Inflammatory macrophage treated with lipopolysaccharide for 4 hours (primary cell): Measurements from ENCODE around the gene MGME1.
"Not testable (repeated sequence)": the region's sequence is repeated elsewhere in the genome, so short reads cannot be mapped to it uniquely, and the experiment has no call there.

ENCODE experiments used
- DNase-seq: peaks from one replicate; pipeline ENCODE4 v3.0.0-alpha.2; 2020

The MGME1 gene

DNA sequence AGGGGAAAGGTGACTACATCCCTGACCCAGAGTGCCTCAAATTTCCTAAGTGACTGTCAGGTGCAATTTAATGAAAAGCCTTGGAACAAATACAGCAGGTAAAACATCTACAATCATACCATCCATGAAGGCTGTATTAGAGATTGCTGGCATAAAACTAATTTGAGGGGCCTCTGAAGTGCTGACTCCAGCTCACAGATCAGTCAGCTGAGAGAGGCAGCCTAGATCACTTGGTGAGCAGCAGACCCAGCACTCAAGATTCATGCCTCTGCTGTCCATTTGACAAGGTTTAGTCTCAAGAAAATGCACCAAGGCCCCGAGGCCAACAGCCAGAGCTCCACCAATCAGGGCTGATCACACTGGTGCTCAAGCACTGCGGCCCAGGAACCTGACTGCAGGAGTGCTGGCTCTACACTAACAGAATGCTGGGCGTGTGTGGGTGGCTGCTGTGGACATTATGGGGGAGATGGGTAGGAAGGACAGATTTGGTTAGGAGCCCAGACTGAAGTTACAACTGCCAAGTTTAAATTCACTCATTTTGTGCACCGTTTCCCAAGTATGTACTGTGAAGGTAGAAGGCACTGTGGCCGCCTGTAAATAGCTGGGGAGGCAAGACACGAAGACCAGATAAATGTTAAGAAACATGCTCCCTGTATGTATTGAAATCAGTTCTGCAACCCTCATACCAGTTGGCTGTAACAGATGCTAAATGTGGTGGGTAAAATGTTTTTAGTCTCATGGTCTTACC is 28.4 kb upstream of the MGME1 start:
- DNase-seq: no peak

DNA sequence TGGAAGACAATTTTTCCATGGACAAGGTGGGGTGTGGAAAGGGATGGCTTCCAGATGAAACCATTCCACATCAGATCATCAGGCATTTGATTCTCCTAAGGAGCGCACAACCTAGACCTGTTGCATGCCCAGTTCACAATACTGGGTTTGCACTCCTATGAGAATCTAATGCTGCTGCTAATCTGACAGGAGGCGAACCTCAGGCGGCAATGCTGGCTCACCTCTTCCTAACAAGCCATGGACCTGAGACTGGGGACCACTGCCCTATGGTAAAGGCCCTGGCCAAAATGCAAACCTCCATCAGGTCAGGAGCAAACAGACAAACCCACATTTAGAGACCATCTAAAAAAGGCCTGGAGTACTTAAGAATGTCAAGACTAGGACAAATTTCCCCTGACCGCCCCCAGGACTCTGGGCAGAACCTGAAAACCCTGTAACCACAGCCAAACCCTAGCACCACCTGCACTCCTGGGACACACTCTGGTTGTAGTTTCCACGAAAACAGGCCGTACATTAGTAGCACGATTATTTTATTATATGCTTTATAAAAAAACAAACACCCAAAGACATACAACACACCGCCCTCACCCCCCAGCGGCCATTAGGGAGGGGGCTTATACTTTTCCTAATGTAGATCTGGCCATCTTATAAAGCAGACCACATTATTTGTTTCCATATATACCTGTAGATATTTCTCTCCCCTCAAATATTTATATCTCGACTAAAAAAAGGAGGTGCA is 27.6 kb upstream of the MGME1 start:
- DNase-seq: no peak

DNA sequence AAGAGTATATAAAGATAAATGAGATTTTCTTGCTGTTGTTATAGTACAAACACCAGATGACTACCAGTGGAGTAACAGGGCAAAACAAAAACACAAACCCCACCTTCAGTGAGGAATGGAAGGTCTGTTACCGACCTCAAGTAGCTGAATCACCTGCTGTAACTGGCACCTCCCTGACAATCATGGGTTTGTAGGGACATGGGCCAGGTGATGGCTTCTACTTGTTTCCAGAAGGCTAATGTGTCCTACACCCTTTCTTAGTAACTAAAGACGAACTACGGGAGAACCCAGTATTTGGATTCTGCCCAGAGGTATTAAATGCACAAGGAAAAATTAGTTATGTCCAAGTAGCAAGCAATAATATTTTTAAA is 27.0 kb upstream of the MGME1 start:
- no peak for DNase-seq

DNA sequence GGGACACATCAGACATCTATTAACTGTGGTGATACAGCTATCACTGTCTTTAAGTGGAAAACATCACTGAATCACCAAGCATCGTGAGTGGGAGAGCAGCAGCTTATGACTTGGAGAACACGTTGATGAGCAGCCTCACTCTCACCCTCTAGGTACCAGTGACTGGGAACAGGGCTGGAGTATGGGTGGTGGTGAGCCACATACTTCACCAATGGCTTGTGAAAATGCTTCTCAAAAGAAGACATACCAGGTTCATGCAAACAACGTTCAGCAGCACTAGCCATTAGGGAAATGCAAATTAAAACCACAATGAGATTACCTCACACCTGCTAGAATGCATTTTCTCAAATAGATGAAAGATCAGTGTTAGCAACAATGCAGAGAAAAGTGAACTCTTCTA is 25.5 kb upstream of the MGME1 start:
- no peak for DNase-seq

DNA sequence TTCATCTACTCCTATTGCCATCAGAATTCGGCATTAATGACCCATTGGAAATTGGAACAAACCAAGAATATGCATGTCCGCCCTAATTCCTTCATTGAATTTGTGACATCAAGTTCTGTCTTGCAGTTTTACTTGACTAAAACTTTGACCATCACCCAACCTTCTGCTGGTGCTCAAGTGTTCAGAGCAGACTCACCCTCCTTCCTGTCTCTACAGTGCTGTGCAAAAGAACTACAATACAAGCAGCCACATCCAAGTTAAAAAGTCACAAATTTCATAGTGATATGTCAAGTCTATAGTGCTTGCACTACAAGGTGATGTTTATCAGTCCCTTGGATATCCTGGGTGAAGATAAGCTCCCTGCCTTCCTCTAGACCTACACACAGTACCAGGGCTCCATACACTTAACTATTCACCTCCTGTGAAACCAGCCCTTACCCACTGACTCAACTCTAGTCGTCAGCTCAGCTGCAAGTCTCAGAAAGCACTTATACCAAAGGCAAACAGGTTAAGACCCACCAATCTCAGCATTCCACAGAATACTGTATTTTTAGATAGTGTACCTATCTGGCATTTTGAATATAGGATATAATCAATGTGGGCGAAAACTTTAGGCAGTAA is 23.9 kb upstream of the MGME1 start:
- DNase-seq: no peak

DNA sequence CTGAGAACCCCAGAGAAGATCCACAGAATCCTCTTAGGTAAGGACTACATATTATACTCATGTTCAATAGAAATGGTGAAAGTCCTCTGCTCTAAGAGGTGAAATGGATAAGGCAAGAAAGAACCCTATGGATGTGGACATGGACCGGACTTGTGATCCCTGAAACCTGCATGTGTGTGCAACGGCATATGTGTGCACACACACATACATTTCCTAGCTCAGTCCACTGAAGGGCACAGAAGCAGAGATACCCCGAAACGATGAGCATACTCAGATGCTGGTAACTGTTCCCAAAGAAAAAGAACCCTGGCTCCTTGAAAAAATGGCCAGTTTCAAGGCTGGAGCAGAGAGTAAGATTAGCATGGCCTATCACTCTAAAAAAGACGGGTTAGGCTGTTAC is 22.8 kb upstream of the MGME1 start:
- no peak for DNase-seq

DNA sequence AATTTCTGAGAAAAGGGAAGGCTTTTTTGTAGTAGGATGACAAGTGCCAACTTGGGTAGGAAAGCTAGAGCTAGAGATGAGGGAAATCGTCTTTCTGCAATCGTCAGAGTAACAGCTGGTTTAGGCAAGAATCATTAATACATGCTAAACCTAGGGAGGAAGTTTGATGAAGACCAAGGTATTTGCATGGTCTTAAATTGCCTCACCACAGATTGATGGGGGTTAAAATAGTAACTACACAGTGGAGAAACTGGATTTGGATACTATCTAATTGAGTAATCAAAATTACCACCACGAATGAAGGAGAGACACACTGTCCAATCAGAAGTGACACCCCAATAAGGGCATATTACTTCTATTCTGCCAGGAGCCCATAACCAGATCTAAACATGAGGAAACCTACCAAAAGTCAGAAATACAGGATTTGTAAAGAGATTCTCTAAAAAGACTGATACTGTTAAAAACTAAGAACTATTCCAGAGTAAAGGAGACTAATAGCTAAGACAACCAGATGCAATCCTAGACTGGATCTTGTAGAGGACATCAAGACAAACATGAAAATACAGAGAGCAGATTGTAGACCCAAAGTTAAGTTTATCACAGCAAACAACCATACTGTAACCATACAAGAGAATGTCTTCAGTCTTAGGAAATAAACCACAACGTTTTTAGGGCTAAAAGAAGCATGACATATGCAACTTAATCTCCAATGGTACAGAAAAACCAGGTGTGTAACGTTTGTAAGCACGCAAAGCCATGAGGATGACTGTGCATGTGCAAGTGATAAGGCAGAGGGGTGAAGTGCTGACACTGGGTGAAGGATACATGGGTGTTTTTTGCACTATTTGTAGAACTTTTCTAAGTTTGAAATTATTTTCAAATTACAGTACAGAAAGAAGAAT is 22.0 kb upstream of the MGME1 start:
- no peak for DNase-seq

DNA sequence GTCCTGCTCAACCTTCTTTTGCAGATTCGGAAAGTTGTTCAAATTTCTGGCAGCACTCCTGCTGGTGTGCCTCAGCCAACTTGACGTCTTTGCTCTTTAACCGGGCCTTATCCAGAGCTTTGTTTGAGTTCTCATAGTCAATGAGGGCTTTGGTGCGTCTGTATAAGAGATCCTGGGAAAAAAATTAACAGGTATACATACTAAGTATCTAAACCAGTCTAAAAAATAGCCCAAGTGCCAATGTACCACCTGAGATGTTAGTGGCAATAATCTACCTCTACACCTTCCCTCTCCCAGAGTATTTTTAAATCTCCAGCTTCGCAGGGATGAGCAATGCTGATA is 21.4 kb upstream of the MGME1 start:
- no peak for DNase-seq

DNA sequence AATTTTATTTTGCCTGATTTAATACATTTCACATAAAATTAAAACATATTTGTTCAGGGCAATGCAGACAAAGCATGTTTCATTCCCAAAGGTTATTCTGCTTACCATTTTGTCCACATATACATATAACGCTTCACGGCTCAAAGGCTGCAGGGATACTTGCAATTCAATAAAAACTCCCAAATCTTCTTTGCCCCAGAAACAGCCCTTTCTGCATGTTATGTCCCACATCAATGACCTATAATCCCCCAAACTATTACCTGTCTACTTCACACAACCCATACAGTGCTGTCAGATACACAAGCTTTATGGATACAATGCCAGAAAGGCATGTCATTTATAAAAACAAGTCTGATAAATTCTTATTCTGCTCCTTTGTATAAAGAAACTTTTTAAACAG is 20.4 kb upstream of the MGME1 start:
- no peak for DNase-seq

DNA sequence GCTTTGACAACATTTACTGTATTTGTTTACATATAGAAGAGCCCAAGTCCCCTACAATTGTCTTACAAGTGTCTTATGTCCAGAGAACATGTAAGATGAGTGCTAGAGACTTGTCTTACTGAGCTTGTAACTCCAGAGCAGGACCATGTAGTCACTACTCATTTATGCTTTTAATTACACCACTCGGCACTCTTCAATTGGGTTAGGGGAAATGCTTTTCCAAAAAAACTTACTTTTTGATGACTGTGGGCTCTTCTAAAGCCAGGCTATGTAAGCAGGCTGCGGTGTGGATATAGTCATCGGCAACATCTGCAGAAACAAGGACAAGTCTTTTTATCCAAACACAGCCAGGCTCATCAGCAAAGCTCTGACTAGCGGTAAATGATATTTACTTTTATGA is 18.9 kb upstream of the MGME1 start:
- no peak for DNase-seq

DNA sequence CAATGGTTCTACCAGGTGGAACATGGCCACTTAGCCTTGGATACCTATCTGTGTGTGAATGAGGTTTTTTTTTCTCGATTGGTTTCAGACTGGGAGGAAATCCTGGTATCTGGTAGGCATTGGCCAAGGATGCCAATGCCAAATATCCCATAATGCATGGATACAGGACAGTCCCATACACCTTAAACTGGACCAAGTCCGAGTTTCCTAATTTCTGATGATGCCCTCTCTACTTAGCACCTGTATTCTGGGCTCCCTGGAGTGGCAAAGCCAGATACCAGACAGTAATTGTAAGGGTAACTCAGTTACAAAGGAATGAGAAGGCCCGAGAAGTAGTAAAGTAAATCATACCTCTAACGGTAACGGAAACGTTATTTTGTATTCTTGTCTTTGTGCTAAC is 18.1 kb upstream of the MGME1 start:
- DNase-seq: no peak

DNA sequence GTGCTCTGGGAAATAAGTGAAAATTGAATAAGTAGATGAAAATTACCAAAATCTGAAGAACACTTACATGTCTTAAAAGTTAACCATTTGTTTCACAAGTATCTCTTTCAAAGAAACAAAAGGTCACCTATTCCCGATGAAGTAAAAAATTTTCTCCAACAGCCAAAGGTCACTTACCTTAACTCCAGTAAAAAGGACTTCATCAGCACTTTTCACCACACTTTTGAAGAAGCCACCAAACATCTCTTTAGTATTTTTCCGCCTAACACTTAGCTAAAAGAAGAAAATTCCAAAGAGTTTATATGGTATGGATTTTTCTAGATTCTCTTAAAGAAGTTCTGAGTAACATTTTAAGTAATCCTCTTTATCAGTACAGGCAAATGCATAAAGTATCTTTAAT is 17.5 kb upstream of the MGME1 start:
- no peak for DNase-seq

DNA sequence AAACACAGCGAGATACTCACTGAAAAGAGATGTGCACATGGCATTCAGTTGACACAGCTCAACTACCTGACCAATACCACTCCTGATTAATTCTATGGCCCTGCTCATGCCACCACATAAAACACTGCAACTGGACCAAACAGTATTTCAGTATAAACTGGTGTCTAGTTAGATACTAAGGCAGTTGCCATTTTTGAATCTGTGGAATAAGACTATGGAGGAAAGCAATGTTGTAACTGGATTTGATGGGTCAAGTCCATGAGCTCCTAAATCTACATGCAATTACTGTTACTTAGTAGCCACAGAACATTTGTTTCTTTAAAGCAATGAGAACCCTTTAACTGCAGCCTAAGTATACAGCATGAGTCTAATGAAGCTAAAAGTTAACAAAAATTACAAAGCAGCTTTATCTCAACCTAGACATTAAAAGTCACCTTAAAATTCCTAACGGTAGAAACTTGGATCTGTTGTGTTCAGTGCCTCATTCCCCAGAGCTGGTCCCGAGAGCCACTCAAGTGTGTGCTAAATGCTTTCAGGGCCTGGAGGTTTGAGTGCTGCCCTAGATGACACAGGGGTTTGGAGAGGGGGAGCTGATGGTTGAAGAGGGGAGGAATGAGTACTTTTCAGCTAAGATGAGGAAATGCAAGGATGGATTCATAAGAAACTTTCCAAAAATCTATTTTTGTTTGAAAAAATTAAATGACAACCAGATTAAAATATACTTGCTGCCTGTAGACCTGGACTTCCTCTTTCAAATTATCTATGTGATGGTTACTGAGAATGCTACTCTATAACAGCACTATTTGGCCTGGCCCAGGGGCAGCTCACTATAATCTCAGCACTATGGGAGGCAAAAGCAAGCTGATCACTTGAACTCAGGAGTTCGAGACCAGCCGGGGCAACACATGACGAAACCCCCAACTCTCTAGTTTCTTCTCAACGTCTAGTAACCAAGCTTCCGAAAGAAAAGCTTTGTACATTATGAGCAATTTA is 15.8 kb upstream of the MGME1 start:
- DNase-seq: no peak

DNA sequence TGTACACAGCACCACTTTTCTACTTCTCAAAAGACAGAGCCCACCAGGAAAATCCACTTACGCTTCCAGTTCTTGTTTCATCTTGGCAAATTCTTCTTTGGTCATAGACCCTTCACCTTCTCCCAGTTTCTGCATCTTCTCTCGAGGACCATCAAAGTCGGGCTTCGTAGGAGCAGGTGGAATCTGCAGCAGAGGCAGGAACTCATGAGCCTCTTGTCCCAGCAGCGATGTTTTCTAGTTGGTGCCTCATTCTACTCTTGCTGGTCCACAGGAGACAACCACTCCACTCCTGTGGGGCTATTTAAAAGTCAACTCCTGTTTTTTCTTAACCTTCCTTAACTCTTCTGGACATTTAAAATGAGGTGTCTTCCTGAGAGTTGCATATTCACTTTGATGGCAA is 14.9 kb upstream of the MGME1 start:
- DNase-seq: no peak

DNA sequence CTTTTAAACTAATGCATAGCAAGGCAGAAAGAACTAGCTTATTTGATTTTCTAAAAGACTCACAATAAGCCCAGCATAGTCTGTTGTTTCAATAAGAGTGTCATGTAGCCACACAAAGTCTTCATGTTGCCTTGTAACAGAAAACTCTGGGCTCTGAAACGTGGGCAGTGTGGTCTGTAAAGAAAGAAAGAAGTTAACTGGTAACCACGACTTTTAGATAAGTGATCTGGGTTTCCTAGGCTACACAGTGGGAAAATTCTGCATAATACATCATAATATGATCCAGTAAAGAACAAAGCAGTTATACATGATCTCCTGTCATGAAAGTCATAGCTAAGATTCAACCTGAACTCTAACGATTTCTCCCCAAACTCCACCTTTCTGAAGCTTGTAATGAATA is 13.5 kb upstream of the MGME1 start:
- DNase-seq: no peak

DNA sequence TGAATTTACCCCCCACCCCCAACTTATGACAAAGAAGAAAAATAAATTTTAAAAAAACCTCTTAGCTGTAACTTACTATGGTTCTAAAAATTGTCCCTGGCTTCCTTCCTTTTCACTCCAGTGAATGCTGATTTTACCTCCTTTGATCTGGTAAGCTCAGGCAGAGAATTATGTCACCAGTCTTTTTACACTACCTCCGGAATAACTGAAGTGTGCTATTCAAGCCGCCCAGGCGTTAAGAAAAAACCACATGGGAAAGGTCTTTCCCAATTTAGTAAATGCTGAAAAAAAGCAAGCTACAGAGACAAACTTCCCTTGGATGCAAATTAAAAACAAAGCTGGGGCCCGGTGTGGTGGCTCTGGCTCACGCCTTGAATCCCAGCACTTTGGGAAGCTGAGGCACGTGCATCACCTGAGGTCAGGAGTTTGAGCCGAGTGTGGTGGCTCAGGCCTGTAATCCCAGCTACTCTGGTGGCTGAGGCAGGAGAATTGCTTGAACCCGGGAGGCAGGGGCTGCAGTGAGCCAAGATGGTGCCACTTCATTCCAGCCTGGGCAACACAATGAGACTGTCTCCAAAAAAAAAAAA is 12.6 kb upstream of the MGME1 start:
- no peak for DNase-seq

DNA sequence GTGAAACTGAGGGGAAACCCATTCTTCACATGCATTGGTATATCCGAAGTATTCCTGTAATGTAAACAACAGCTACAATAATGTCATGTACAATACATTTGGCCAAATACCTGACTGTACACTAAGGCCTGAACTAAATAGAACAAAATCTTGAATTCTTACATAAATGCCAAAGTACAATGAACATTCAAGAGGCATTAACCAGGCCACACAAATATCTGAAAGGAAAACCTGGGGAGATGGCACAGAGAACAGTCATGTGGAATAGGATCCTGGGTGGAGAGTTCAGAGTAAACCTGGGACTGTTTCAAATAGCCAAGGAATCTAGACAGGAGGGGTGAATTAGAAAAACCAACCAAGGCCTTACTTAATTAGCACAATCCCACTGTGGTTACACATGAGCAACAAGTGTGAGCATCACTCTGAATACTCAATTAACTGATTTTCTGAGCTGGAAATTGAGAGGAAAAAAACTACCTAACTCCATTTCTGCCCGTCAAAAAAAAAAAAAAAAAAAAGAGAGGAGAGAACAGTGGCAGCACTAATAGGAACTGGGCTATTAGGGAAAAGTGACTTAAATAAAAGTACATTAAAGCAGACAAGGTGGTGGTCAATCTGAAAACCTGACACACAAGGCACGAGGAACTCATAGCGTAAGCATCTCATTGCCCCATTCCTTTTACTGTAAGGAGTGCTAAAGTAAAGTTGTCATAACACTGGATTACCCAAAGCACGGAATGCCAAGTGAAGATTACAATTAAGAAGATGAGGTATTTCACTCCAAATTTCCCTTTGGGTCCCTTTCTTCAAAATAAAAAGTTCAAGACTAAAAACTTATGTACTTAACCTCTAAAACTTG is 11.1 kb upstream of the MGME1 start:
- no peak for DNase-seq

DNA sequence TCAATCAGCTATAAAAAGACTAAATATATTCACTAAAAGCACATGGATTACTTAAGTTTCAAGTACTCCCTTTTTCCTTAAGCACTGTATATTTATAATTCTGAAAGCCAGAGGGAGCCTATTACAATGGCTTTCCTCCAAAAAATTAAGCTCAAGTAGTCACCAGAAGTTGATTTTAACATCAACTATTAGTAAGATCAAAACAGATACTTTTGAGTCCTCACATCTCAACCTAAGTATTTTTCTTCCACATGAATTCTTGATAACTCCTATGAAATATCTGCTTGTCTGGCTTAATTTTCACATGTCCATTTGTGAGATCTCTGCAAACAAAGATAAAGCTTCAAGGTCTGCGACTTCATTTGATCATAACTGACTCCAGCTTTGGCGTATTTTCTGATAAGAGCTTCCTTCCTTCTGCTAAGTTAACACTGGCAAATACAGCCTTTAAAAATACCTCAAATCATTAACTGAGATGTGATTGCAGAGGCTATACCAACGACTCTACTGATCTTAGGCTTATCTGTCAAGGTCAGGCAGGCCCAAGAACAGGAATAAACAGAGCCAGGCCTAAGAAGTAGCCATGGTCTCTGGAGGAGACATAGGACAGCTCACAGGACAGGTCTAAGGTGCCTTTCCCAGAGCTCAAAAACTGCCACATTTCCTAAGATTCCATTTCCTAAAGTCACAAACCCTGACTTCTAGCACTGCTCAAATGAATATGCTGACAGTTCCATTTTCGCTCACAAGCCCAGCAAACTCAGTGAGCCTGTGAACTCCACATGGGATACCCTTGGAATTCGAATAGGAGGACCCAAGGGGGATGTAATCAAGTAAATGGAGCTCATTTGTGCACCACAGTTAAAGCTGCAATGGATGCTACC is 10.2 kb upstream of the MGME1 start:
- no peak for DNase-seq

DNA sequence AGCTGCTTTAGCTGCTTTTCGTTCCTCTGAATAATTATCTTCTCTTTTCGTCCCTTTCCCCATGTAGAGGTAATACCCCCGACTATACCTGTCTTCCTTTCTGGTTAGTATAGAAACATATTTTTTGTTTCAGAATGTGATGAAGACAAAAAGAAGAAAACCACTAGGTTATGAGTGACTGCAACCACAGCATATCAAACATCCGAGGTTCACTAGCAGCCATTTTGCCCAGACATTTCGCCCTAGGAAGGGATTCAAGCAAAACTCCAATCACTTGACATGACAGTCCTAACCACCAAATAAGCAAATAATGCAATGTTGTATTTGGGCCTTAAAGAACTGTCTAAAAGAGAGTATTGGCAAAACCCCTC is 9.6 kb upstream of the MGME1 start:
- no peak for DNase-seq

DNA sequence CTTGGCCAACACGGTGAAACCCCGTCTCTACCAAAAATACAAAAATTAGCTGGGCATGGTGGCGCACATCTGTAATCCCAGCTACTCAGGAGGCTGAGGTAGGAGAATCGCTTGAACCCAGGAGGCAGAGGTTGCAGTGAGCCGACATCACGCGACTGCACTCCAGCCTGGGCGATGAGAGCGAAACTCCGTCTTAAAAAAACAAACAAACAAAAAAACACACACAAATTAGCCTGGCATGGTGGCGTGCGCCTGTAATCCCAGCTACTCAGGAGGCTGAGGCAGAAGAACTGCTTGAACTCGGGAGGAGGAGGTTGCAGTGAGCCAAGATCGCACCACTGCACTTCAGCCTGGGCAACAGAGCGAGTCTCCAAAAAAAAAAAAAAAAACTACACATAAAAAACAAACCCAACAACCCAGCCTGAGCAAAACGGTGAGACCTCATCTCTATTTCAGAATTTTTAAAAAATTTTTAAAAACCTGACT is 8.4 kb upstream of the MGME1 start:
- not testable (repeated sequence) for DNase-seq
